SK-N-SH (cell line): ENCODE measurements around the gene ENTPD6.

Source experiments
- CHD2 ChIP-seq: fragments of 150-350 bp; IDR thresholded peaks from 2 replicates; pipeline ENCODE4 v1.6.1; 2018; ENCODE audit warnings: low read length; ENCODE audit not compliant: partially characterized antibody
- CTCF ChIP-seq: fragments of 200-600 bp; sonication (generic); IDR thresholded peaks from 2 replicates; pipeline ENCODE4 v1.6.1; 2017; ENCODE audit warnings: antibody characterized with exemption, mild to moderate bottlenecking, moderate library complexity
- EP300 ChIP-seq, 2 experiments: IDR thresholded peaks; 2 replicates each; pipeline versions ENCODE4 v1.4.0 to v1.6.1; 2012; ENCODE audit warnings: borderline replicate concordance in 1 of 2, low read depth in 1 of 2, low read length in 1 of 2
- EZH2phosphoT487 ChIP-seq: fragments of 200-600 bp; sonication (generic); IDR thresholded peaks from 2 replicates; pipeline ENCODE4 v1.6.1; 2017; ENCODE audit warnings: low read depth, mixed run types, mild to moderate bottlenecking, antibody characterized with exemption, moderate library complexity, borderline replicate concordance
- FOXM1 ChIP-seq: IDR thresholded peaks from 2 replicates; pipeline ENCODE4 v1.4.0; 2012; ENCODE audit warnings: low read depth, mild to moderate bottlenecking
- GABPA ChIP-seq: IDR thresholded peaks from 2 replicates; pipeline ENCODE4 v1.4.0; 2012; ENCODE audit warnings: low read depth, mild to moderate bottlenecking
- JUND ChIP-seq: IDR thresholded peaks from 2 replicates; pipeline ENCODE4 v1.4.0; 2012
- POLR2AphosphoS5 ChIP-seq: IDR thresholded peaks from 2 replicates; pipeline ENCODE4 v1.6.1; 2012; ENCODE audit warnings: low read depth, low read length
- RXRA ChIP-seq: IDR thresholded peaks from 2 replicates; pipeline ENCODE4 v1.4.0; 2012; ENCODE audit warnings: low read depth, mild to moderate bottlenecking, borderline replicate concordance
- TAF1 ChIP-seq: IDR thresholded peaks from 2 replicates; pipeline ENCODE4 v1.6.1; 2012; ENCODE audit warnings: low read depth, mild to moderate bottlenecking, low read length, moderate library complexity, borderline replicate concordance
- TF ChIP-seq, protein P1 (sequence below): IDR thresholded peaks from 2 replicates; pipeline ENCODE4 v1.6.1; 2012; ENCODE audit warnings: mild to moderate bottlenecking, low read depth, low read length, moderate library complexity
- TF ChIP-seq, protein P2 (sequence below): fragments of 150-350 bp; IDR thresholded peaks from 2 replicates; pipeline ENCODE4 v1.6.1; 2017; ENCODE audit warnings: antibody characterized with exemption, low read length, low read depth, borderline replicate concordance
- TF ChIP-seq, protein P3 (sequence below): IDR thresholded peaks from 2 replicates; pipeline ENCODE4 v1.4.0; 2012; ENCODE audit warnings: low read depth

DNA sequence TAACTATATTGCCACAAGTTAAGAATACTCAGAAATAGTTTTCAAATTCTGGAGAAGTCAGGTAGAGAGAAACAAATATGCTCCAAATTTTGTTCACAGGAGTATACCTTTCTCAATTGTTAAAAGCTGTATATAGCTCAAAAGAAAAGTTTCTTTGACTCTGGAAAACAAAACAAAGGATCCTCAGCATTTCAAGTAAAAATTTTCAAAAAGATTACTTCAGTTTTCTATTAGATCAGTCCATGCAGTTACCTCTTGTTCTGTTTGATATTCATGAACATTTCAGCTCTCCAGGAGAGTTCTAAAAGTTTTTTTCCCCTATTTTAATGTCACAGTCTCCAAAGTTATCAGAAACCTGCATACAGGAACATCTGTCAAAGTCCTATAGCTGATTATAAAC lies 30.4 kb upstream of the ENTPD6 start:
- TF ChIP-seq FOXM1 (no peak), CTCF (no peak), EP300 (IDR thresholded peaks at IDR 0.05; ENCODE audit: borderline replicate concordance in 1 of 2, low read depth in 1 of 2, low read length in 1 of 2) (no peak), POLR2AphosphoS5 (no peak), JUND (no peak), CHD2 (no peak), TAF1 (no peak), GABPA (no peak), EZH2phosphoT487 (no peak), RXRA (no peak)
- TF ChIP-seq, protein P1, sequence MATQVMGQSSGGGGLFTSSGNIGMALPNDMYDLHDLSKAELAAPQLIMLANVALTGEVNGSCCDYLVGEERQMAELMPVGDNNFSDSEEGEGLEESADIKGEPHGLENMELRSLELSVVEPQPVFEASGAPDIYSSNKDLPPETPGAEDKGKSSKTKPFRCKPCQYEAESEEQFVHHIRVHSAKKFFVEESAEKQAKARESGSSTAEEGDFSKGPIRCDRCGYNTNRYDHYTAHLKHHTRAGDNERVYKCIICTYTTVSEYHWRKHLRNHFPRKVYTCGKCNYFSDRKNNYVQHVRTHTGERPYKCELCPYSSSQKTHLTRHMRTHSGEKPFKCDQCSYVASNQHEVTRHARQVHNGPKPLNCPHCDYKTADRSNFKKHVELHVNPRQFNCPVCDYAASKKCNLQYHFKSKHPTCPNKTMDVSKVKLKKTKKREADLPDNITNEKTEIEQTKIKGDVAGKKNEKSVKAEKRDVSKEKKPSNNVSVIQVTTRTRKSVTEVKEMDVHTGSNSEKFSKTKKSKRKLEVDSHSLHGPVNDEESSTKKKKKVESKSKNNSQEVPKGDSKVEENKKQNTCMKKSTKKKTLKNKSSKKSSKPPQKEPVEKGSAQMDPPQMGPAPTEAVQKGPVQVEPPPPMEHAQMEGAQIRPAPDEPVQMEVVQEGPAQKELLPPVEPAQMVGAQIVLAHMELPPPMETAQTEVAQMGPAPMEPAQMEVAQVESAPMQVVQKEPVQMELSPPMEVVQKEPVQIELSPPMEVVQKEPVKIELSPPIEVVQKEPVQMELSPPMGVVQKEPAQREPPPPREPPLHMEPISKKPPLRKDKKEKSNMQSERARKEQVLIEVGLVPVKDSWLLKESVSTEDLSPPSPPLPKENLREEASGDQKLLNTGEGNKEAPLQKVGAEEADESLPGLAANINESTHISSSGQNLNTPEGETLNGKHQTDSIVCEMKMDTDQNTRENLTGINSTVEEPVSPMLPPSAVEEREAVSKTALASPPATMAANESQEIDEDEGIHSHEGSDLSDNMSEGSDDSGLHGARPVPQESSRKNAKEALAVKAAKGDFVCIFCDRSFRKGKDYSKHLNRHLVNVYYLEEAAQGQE, result no peak
- TF ChIP-seq, protein P2, sequence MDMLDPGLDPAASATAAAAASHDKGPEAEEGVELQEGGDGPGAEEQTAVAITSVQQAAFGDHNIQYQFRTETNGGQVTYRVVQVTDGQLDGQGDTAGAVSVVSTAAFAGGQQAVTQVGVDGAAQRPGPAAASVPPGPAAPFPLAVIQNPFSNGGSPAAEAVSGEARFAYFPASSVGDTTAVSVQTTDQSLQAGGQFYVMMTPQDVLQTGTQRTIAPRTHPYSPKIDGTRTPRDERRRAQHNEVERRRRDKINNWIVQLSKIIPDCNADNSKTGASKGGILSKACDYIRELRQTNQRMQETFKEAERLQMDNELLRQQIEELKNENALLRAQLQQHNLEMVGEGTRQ, result no peak
- TF ChIP-seq, protein P3, sequence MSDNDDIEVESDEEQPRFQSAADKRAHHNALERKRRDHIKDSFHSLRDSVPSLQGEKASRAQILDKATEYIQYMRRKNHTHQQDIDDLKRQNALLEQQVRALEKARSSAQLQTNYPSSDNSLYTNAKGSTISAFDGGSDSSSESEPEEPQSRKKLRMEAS, result no peak
